GM12878 (cell line): Measurements from ENCODE around the gene CPNE6. TPM values are rescaled to one million over a fixed set of nuclear protein-coding genes. Genes with fewer than 3 reads are reported as not detected.

Source experiments
- CHD1 ChIP-seq: IDR thresholded peaks from 2 replicates; pipeline ENCODE4 v1.6.1; 2012; ENCODE audit warnings: low read depth, low read length, improper control_type of control experiment
- HCFC1 ChIP-seq: fragments of 150-350 bp; IDR thresholded peaks from 2 replicates; pipeline ENCODE4 v1.6.1; 2014; ENCODE audit warnings: low read length
- NRF1 ChIP-seq: conservative IDR thresholded peaks from 2 replicates; pipeline ENCODE4 v1.6.1; 2011; ENCODE audit warnings: mild to moderate bottlenecking, low read depth, low read length, improper control_type of control experiment
- SREBF1 ChIP-seq: IDR thresholded peaks from 2 replicates; pipeline ENCODE4 v1.6.1; 2012; ENCODE audit warnings: mild to moderate bottlenecking, low read length
- SREBF2 ChIP-seq: IDR thresholded peaks from 2 replicates; pipeline ENCODE4 v1.6.1; 2012; ENCODE audit warnings: mild to moderate bottlenecking, low read length
- ZBTB11 ChIP-seq: fragments of 450-650 bp; formaldehyde crosslinking; IDR thresholded peaks from 2 replicates; pipeline ENCODE4 v1.5.0; 2022; ENCODE audit warnings: mild to moderate bottlenecking, missing genetic modification characterization
- polyA plus RNA-seq, 11 experiments: library from polyadenylated mRNA; depleted of rRNA in 4 of 11; unstranded in 6 of 11; stranded (reverse) in 5 of 11; fragments of >200 nt; fragmentation: Nextera tagmentation in 4 of 11; fragmentation: Illumina TruSeq in 1 of 11; extraction: Ambion mirVana in 4 of 11; extraction: Trizol in 1 of 11; gene quantifications; 1 replicate in 1 of 11; 2 replicates in 10 of 11; pipeline versions ENCODE4 v1.2.1 to v1.2.3, GENCODE V29; 2011 to 2016; ENCODE audit warnings: inconsistent platforms in 2 of 11, missing spikeins in 2 of 11, low read depth in 1 of 11
- total RNA-seq, 4 experiments: library from RNA; depleted of rRNA in 3 of 4; stranded (reverse); fragments of >200 nt in 3 of 4; fragmentation: Illumina TruSeq in 1 of 4; extraction: Trizol in 1 of 4; gene quantifications; 2 replicates each; pipeline versions ENCODE4 v1.2.1 to v1.2.3, GENCODE V29; 2013 to 2021

CPNE6 gene
- total and polyA plus RNA-seq, 10 of the 15 experiments (the other 5 are each of a cell fraction or from before 2014, with no cell fraction given), result 0.06 to 0.43 (median 0.18) TPM; not detected in 3

- no peak; the same call in 1 of the 2 replicates for TF ChIP-seq HCFC1
- peak; percentile 68 for TF ChIP-seq NRF1
- TF ChIP-seq SREBF1, result 0 out of 2 replicates have a peak, but pooled peaks have one; percentile 3
- no peak for TF ChIP-seq CHD1
- peak; percentile 61 for TF ChIP-seq SREBF2
- TF ChIP-seq ZBTB11 (CRISPR knock-in tag), result no peak
Measured at GRCh38 chr14:24114532-24115421, 43.4 kb downstream of the CPNE6 start, which contains the start of the genes DCAF11 and NRL (continued).
